Stimulated activated CD8-positive, alpha-beta memory T cell treated with anti-CD3 and anti-CD28 coated beads, Interleukin-7, amount 100 ng/mL, for 24 hours (primary cell): ENCODE data around the gene C1orf167.

ENCODE experiments used
- DNase-seq: peaks from one replicate; pipeline ENCODE4 v3.0.0-alpha.2; 2020; ENCODE audit warnings: low read depth

The C1orf167 gene

DNA sequence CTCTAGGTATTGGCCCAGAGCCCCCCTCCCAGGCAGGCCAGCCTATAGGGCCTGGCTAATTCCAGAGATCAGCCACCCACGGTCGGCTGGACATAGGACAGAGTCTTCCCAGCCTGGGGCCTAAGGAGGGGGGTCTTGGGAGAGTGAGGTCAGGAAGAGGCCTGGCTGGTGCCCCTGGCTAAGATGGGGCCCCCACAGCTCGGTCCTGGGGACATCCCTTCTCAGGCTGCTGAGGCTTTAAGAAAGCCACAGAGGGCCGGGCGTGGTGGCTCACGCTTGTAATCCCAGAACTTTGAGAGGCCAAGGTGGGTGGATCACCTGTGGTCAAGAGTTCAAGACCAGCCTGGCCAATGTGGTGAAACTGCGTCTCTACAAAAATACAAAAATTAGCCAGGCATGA lies 2.5 kb downstream of the C1orf167 start:
- no peak for DNase-seq

DNA sequence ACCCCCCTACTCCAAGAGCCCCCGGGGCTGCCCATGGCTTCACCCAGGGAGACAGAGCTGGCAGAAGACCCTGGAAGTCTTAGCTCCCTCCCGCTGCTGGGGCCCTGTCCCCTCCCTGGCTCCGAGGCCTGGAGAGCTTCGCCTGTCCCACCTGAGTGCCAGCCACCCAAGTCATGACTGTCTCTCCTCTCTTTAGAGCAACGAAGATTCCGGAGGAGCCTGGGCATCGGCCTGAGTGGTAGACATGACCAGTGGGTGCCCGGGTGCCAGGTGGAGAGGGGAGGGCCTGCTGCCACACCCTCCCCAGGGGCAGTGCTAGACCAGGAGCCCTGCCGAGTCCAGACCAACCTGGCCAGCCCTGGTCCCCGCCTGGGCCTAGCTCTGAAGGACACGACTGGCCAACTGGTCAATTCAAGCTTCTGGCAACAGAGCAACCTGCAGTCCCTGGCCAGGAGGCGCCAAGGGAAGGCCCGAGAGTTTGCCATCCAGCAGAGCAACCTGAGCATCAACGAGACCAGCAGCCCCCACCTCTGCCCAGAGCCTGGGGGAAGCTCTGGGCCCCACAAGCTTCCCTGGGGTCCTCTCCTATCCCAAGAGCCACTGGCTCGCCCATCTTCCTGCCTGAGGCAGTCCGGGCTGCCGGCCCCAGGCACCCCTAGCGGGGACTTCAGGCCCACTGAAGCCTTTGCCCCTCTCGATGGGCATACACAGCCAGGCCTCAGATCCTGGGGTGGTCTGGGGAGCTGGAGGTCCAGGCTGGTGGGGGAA lies 3.9 kb downstream of the C1orf167 start:
- no peak for DNase-seq

DNA sequence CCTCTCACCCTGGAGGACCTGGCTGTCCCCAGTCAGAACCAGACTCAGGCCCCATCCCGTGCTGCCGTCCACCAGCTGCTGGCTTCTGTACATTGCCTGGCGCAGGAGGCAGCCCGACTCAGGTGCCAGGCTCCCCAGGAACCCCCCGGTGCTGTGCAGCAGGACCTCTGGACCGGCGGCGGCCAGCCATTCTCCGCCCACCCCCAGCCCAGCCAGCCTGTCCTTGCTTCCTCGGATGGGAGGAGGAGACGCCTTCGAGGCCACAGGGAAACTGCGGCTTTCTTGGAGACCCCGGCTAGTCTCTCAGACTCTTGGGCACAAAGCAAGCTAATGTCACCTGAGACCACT lies 4.4 kb downstream of the C1orf167 start:
- DNase-seq, result no peak

DNA sequence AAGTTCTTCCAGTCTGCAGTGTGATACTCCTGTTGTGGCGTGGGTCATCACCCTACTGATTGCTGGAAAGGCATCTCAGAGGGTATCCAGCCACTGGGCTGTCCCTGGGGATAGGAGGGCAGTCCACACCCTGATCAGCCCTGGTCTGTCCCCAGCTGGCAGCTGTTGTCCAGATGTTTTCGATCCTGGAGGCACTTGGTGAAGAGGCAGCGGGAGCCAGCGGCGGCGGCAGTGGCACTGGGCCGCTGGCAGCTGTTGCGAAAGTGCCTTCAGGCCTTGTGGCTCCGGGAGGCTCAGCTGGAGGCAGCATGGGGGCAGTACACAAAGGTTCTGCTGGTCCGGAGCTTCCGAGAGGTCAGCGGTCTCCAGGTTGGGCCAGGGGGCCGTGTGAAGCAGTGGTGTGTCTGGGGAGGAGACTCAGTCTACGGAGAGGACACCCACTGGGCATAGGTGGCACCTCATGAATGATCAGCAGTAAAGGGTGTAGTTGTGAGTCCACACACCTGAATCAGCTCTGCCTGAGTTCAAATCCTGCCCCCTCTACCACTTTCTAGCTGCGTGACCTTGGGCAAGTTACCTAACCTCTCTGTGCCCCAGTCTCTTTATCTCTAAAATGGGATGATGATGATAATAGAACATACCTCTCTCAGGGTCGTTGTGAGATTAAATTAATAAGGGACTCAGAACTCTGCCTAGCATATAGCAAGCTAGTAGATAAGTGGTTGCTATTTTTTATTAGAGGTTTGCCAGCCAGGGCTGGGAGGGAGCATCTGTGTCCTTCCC lies 6.1 kb downstream of the C1orf167 start:
- no peak for DNase-seq

DNA sequence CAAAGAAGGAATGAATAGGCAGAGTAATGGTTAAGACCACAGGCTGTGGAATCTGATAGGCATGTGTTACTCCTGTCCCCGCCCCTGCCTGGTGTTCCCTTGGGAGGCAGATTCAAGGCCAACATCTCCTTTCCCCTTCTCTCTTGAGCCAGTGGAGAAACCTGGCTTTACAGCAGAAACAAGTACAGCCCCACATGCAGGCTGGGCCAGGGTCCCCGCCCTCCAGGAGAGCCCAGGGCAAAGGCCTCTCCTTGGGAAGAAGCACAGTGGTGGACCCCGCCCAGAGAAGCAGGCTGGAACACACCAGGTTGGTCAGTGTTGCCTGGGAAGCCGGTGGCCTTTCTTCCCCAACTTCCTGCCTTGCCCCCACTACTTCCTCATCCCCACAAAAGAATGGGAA lies 6.8 kb downstream of the C1orf167 start:
- DNase-seq, result no peak

DNA sequence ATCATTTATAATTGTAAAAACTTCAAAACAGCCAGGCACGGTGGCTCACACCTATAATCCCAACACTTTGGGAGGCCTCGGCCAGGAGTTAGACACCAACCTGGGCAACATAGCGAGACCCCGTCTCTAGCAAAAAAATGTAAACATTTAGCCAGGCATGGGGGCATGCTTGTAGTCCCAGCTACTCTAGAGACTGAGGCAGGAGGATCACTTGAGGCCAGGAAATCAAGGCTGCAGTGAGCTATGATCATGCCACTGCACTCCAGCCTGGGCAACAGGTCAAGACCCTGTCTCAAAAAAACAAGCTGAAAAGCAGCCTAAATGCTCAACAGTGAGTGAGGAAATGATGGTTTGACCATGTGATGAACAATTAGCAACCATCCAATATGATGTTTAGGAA lies 7.3 kb downstream of the C1orf167 start:
- no peak for DNase-seq

DNA sequence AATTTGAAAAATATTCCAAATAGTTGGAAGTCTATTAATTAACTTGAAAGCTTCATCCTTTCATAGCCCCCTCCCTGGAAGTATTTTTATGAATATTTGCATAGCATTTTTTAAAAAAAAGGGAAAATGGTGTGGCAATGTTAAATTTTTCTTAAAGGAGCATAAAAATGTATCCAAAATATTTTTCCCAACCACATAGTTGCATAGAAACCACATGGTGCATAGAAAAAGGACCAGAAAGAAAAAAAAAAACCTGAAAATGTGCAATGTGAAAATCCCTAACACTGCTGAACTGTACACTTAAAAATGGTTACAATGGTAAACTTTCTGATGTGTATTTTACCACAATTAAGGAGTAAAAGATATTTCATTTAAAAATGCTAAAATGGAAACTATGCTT lies 8.0 kb downstream of the C1orf167 start:
- DNase-seq, result no peak

DNA sequence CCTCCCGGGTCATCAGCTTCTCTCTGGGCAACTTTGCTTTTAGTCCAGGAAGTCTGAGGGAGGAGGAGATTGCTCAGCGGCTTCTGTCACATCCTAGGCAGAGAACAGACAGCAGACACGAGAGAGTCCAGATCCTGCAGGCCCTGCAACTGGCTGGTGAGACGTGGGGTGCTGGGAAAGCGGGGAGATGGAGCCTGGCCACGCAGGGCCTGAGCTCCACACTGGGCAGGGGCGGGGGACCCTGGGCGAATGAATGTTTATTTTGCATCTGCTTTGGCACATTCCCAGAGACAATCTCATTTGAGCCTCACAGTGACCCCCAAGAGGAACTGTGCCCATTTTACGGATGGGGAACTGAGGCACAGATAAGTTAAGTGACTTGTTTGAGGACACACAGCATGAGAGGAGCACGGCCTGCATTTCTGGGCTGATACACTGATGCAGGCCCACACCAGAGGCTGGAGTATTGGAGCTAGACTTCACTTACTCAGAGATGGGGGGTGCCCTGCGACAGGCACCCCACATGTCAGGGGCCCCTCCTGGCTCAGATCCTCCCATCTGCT lies 9.6 kb downstream of the C1orf167 start:
- no peak for DNase-seq

DNA sequence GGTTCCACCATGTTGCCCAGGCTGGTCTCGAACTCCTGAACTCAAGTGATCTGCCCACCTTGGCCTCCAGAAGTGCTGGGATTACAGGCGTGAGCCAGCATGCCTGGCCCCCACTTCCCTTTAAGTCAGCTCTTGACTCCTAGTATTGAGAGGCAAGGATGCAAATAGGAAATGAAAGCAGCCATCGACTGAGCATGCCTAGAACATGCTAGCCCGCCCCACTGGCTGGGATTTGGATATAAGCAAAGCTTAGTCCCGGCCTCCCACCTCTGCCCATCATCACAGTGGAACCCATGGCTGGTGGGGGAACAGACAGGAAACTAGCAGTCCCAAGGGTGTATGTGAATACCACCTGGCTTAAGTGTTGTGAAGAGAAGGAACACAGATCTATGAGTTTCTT lies 10.5 kb downstream of the C1orf167 start:
- DNase-seq, result no peak

DNA sequence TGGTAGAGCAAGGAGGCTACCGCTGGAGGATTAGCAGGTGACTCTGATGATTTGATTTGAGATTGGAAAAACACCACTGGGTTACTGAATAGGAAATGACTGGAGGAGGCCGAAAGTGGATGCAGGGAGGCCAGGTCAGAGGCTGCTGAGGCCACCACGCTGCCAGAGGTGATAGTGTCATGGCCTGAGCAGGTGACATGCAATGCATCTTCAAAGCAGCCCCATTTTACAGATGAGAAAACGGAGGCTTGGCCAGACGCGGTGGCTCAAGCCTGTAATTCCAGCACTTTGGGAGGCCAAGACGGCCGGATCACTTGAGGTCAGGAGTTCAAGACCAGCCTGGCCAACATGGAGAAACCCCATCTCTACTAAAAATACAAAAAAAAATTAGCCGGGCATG lies 12.8 kb downstream of the C1orf167 start:
- DNase-seq, result no peak

DNA sequence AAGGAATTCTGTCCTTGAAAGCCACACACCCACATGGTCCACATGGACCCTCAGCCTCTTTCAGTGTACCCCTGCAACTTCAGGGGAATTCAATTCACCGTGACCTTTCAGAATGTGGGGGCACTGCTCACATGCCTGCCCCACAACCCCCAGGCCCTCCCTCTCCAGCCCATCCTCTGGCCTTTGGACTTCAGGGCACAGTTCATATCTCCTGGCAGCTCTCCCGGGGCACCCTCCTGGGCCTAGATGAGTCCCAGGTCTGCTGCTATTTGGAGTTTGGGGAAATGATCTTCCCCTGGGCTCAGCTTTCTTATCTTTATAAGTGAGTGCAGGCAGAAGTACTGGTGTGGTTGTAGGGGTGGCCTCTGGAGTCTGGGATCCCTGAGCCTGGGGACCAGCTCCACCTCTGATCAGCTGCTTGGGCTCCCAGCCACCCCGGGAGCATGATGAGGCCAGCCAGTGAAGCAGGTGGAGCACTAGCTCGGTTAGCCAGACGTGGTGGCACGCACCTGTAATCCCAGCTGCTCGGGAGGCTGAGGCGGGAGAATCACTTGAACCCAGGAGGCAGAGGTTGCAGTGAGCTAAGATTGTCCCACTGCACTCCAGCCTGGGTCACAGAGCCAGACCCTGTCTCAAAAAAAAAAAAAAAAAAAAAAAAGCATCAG lies 15.8 kb downstream of the C1orf167 start:
- DNase-seq, result no peak

DNA sequence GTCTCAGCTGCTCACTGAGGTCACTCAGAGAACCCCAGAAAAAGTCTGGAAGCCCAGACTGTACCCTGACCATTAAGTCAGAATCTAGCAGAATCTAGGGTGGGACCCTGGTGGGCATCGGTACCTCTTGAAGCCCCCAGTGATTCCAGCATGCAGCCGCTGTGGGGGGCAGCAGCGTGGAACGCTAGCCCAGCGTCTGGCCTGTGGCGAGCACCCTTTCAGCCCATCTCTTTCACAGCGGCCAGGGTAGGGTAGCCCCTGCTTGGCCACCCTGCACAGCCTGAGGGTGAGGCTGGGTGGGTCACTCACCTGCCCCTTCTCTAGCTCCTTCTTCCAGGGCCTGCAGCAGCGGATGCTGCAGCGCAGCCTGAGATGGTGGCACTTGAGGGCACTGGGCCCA lies 16.3 kb downstream of the C1orf167 start:
- DNase-seq, result no peak

DNA sequence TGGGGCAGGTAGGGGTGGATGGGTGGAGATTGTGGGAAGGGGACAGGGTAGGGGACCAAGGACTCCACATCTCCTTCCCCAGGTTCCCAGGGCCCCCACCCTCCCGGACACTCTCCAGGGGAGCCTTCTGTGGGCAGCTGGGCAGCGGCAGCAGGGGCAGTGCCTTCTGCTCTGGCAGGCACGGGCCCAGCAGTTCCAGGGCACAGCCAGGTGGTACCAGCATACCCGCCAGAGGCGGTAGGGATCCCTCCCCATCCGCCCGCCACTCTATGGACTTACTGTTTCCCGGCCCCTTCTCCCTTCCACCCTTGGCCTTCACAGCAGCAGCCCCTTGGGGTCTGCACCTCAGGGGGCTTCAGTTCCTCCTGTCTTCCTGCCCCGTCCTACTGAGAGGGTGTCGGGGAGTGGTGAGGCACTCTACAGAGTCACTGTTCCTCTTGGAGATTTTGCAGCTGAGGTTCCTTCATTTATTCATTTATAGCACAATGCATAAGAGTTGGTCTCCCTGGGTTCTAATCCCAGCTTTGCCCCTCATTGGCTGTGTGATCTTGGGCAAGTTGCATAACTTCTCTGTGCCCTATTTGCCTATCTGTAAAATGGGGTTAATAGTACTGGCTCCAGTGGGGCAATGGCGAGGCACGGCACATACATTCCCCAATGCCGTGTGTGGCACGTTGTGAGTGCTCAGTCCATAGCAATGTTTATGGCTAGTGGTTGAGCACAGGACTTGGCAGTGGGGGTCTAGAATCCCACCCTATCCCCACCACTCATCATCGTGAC lies 17.0 kb downstream of the C1orf167 start:
- DNase-seq, result no peak

DNA sequence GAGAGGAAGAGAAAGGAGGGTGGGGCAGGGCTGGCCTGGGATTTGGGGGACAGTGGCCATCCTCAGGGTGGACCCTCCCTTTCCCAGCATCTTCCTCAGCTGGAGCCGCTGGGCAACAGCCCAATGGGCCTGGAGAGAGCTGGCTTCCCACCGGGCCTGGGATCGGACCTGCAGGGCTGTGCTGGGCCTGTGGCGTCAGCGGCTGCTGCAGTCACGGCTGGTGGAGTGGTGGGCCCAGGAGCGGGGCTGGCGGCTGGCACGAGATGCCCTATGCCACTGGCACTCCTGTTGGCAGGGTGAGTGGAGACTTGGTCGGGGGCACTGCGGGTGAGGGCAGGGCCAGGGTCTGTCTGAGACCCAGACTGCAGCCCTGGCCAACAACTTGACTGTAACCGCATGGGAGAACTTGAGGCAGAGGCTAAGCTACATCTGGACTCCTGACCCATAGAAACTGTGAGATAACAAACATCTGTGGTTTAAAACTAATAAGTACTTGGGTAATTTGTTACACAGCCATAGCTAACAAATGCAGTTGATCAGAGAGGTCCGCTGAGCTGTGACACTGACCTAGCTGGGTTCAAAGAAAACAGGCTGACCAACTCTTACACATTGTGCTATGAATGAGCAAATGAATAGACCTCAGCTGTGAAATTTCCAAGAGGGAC lies 17.9 kb downstream of the C1orf167 start:
- no peak for DNase-seq

DNA sequence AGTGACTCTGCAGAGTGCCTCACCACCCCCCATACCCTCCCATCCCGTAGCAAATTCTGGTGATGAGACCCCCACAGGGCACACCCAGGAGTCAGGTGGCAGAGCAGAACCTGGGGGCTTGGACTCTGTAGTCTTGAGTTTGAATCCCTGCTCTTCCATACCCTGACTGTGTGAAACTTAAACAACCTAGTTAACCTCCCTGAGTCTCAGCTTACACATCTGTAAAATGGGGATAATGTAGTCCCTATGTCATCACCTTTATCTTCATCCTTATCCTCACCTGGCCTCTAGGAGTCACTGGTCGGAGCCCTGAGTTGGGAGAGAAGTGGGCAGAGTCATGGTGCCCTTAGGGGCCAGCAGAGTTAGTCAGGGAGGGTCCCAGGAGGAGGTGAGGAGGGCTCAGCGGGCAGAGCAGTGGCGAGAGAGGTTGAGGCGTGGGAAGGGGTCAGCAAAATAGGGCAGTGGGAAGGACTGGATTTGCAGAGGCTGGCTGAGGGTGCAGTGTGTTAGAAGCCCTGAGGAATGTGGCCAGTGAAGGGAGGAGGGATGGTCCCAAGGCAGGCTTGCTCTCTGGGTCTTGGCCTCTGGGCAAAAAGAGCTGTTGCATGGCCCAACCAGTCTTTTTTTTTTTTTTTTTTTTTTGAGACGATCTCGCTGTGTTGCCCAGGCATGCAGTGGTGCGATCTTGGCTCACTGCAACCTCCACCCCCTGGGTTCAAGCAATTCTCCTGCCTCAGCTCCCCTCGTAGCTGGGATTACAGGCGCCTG lies 18.6 kb downstream of the C1orf167 start:
- DNase-seq, result no peak

DNA sequence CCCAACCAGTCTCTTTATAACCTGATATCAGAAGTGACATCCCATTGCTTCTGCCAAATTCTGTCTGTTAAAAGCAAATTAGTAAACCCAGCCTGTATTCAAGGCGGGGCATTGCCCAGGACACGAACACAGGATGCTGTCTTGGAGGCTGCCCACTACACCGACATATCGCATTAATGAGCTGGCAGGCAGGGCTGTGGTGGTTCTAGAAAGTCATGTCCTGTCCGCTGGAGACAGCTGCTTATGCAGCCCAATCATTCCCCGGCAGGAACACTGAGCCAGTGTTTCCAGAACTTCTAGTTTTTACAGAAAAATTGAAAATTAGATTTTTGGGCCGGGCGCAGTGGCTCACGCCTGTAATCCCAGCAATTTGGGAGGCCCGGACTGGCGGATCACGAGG lies 19.3 kb downstream of the C1orf167 start:
- DNase-seq, result no peak

DNA sequence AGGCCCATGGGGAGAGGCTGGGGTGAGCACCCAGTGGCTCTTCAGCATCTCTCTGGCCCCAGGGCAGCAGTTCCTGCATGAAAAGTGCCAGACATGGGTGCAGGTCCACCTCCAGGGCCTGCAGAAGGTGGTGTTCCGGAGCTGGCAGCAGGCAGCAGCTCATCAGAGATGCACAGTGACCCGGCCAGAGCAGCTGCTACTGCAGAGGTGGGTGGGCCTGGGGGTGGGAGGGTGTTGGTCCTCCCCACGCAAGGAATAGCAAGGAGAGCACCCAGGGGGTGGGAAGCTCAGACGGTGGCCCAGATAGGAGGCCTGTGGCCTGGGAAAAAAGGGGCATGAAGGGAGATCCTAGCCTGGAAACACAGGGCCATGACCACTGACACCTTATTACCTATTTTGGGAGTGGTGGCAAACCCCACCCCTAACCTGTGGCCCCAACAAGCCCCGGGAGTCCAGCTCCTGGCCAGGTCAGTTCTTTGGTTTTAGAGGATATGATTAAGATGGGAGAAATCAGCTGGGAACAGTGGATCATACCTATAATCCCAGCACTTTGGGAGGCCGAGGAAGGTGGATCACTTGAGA lies 20.2 kb downstream of the C1orf167 start:
- DNase-seq, result no peak

DNA sequence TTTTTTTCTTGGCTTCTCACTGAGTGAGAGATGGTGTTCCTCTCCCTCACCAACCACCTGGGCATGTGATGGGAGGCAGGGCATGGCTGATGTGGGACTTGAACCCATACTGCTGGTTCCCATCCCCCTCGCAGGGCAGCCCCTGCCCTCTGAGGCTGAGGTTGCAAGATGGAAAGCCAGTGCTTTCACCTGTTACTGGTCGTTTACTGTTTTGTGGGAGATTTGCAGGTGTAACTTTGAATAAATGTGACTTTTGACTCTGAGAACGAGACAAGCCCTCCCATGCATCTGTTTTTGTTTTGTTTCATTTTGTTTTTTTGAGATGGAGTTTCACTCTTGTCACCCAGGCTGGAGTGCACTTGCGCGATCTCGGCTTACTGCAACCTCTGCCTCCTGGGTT lies 21.6 kb downstream of the C1orf167 start:
- DNase-seq, result no peak

DNA sequence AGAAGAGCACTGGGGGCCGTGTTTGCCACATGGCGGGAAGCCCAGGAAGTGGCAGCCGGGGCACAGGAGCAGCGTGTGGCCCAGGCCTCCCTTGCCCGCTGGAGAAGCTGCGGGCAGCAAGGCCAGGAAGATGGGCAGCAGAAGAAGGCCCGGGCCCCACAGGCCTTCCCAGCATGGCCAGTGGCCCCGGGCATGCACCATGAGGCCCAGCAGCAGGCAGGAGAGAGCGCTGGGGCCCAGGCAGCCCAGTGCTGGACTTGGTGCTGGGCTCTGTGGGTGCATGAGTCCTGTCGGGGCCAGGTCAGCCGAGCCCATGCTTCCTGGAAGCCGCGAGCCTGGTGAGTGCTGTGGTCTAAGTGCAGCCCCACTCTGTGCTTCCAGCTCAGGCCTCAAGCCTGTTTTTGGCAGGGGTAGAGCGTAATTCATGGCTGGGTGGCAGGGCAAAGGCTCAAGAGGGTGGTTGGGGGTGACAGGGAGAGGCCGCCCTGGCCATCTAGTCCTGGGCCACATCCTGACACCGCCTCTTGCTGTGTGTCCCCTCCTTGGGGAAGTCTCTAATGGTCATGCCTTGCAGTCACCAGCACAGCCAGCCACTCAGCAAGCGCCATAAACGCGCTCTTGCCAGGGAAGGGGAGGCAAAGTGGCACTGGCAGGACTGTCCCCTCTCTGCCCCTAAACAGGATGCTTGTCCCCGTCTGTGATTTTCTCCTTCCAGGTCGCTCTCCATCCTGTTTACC lies 22.4 kb downstream of the C1orf167 start:
- no peak for DNase-seq
